Measurements from ENCODE around the gene KDSR. TPM values are rescaled to one million over a fixed set of nuclear protein-coding genes. Genes with fewer than 3 reads are reported as not detected.

Gene KDSR
- total and polyA plus RNA-seq, 2 of the 13 experiments (the other 11 are each of a cell fraction or from before 2014, with no cell fraction given) = 10.4 to 20.9 TPM

DNA sequence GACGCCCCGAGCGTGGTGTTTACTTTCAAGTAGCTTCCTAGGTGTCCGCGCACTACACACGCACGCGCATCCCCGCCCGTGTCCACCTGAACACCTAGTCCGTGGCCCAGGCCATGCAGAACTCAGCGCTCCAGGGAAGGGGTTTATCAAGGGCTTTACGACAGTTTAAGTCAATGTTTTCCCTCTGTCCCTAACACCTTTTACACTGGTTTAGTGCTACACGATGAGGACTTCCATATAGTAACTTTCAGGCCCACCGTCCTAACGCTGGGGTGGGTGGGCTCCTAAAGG is 46.1 kb downstream of the KDSR start (continued):
- TF ChIP-seq, protein P1, sequence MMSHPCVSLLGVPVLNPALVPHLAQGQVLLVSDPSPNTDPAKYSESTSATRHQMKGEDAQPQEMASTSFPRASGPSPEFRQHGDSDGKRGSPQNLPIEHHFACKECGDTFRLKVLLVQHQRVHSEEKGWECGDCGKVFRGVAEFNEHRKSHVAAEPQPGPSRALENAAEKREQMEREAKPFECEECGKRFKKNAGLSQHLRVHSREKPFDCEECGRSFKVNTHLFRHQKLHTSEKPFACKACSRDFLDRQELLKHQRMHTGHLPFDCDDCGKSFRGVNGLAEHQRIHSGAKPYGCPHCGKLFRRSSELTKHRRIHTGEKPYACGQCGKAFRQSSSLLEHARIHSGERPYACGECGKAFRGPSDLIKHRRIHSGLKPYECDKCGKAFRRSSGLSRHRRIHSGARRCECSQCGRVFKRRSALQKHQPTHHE (CRISPR knock-in tag; IDR thresholded peaks at IDR 0.05; ENCODE audit: borderline replicate concordance) = no peak
- TF ChIP-seq, protein P2, sequence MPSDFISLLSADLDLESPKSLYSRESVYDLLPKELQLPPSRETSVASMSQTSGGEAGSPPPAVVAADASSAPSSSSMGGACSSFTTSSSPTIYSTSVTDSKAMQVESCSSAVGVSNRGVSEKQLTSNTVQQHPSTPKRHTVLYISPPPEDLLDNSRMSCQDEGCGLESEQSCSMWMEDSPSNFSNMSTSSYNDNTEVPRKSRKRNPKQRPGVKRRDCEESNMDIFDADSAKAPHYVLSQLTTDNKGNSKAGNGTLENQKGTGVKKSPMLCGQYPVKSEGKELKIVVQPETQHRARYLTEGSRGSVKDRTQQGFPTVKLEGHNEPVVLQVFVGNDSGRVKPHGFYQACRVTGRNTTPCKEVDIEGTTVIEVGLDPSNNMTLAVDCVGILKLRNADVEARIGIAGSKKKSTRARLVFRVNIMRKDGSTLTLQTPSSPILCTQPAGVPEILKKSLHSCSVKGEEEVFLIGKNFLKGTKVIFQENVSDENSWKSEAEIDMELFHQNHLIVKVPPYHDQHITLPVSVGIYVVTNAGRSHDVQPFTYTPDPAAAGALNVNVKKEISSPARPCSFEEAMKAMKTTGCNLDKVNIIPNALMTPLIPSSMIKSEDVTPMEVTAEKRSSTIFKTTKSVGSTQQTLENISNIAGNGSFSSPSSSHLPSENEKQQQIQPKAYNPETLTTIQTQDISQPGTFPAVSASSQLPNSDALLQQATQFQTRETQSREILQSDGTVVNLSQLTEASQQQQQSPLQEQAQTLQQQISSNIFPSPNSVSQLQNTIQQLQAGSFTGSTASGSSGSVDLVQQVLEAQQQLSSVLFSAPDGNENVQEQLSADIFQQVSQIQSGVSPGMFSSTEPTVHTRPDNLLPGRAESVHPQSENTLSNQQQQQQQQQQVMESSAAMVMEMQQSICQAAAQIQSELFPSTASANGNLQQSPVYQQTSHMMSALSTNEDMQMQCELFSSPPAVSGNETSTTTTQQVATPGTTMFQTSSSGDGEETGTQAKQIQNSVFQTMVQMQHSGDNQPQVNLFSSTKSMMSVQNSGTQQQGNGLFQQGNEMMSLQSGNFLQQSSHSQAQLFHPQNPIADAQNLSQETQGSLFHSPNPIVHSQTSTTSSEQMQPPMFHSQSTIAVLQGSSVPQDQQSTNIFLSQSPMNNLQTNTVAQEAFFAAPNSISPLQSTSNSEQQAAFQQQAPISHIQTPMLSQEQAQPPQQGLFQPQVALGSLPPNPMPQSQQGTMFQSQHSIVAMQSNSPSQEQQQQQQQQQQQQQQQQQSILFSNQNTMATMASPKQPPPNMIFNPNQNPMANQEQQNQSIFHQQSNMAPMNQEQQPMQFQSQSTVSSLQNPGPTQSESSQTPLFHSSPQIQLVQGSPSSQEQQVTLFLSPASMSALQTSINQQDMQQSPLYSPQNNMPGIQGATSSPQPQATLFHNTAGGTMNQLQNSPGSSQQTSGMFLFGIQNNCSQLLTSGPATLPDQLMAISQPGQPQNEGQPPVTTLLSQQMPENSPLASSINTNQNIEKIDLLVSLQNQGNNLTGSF (CRISPR knock-in tag; IDR thresholded peaks at IDR 0.05) = no peak
- no peak for TF ChIP-seq CBFB (CRISPR knock-in tag; IDR thresholded peaks at IDR 0.05)
- no peak for TF ChIP-seq EHMT2 (IDR thresholded peaks at IDR 0.05; ENCODE audit: borderline replicate concordance, low read depth, low read length)
- TF ChIP-seq ESRRA (CRISPR knock-in tag; IDR thresholded peaks at IDR 0.05; ENCODE audit: low read depth) = no peak
- no peak for TF ChIP-seq ZNF30 (CRISPR knock-in tag; IDR thresholded peaks at IDR 0.05)
- TF ChIP-seq PCBP1 (IDR thresholded peaks at IDR 0.05; ENCODE audit: borderline replicate concordance, low read depth, low read length) = no peak
- no peak for TF ChIP-seq ZNF839 (CRISPR knock-in tag; IDR thresholded peaks at IDR 0.05; ENCODE audit: borderline replicate concordance)
- no peak for TF ChIP-seq ZNF616 (CRISPR knock-in tag; IDR thresholded peaks at IDR 0.05; ENCODE audit: low read depth)
- TF ChIP-seq, protein P3, sequence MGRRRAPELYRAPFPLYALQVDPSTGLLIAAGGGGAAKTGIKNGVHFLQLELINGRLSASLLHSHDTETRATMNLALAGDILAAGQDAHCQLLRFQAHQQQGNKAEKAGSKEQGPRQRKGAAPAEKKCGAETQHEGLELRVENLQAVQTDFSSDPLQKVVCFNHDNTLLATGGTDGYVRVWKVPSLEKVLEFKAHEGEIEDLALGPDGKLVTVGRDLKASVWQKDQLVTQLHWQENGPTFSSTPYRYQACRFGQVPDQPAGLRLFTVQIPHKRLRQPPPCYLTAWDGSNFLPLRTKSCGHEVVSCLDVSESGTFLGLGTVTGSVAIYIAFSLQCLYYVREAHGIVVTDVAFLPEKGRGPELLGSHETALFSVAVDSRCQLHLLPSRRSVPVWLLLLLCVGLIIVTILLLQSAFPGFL (CRISPR knock-in tag; IDR thresholded peaks at IDR 0.05) = no peak
- TF ChIP-seq ZNF24 (IDR thresholded peaks at IDR 0.05) = no peak
- TF ChIP-seq, protein P4, sequence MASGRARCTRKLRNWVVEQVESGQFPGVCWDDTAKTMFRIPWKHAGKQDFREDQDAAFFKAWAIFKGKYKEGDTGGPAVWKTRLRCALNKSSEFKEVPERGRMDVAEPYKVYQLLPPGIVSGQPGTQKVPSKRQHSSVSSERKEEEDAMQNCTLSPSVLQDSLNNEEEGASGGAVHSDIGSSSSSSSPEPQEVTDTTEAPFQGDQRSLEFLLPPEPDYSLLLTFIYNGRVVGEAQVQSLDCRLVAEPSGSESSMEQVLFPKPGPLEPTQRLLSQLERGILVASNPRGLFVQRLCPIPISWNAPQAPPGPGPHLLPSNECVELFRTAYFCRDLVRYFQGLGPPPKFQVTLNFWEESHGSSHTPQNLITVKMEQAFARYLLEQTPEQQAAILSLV (CRISPR knock-in tag; IDR thresholded peaks at IDR 0.05; ENCODE audit: borderline replicate concordance) = no peak
- peak; percentile 29; the same call in 1 of the 2 replicates for TF ChIP-seq TAF1 (CRISPR knock-in tag; IDR thresholded peaks at IDR 0.05)
- peak; percentile 40 for TF ChIP-seq ZEB1 (IDR thresholded peaks at IDR 0.05; ENCODE audit: insufficient replicate concordance, low read depth)
- TF ChIP-seq FOXA1 (IDR thresholded peaks at IDR 0.05) = no peak
- TF ChIP-seq FOXA1 (CRISPR knock-in tag; IDR thresholded peaks at IDR 0.05) = peak; percentile 49
- TF ChIP-seq, protein P5, sequence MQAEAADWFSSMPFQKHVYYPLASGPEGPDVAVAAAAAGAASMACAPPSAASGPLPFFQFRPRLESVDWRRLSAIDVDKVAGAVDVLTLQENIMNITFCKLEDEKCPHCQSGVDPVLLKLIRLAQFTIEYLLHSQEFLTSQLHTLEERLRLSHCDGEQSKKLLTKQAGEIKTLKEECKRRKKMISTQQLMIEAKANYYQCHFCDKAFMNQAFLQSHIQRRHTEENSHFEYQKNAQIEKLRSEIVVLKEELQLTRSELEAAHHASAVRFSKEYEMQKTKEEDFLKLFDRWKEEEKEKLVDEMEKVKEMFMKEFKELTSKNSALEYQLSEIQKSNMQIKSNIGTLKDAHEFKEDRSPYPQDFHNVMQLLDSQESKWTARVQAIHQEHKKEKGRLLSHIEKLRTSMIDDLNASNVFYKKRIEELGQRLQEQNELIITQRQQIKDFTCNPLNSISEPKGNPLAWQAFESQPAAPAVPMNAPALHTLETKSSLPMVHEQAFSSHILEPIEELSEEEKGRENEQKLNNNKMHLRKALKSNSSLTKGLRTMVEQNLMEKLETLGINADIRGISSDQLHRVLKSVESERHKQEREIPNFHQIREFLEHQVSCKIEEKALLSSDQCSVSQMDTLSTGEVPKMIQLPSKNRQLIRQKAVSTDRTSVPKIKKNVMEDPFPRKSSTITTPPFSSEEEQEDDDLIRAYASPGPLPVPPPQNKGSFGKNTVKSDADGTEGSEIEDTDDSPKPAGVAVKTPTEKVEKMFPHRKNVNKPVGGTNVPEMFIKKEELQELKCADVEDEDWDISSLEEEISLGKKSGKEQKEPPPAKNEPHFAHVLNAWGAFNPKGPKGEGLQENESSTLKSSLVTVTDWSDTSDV (CRISPR knock-in tag; IDR thresholded peaks at IDR 0.05) = no peak
- peak; percentile 7; the same call in 1 of the 2 replicates for TF ChIP-seq KDM5B (CRISPR knock-in tag; IDR thresholded peaks at IDR 0.05; ENCODE audit: borderline replicate concordance)

All from HepG2 (cell line).